HuH-7.5 (cell line): ENCODE results near the gene KLHL30.
A peak's percentile ranks its signal among the peaks of the same experiment; 100 is the strongest.

Experiments used
- DNase-seq: peaks from one replicate; pipeline ENCODE4 v3.0.0; 2011; ENCODE audit warnings: low spot score

Gene KLHL30

DNA sequence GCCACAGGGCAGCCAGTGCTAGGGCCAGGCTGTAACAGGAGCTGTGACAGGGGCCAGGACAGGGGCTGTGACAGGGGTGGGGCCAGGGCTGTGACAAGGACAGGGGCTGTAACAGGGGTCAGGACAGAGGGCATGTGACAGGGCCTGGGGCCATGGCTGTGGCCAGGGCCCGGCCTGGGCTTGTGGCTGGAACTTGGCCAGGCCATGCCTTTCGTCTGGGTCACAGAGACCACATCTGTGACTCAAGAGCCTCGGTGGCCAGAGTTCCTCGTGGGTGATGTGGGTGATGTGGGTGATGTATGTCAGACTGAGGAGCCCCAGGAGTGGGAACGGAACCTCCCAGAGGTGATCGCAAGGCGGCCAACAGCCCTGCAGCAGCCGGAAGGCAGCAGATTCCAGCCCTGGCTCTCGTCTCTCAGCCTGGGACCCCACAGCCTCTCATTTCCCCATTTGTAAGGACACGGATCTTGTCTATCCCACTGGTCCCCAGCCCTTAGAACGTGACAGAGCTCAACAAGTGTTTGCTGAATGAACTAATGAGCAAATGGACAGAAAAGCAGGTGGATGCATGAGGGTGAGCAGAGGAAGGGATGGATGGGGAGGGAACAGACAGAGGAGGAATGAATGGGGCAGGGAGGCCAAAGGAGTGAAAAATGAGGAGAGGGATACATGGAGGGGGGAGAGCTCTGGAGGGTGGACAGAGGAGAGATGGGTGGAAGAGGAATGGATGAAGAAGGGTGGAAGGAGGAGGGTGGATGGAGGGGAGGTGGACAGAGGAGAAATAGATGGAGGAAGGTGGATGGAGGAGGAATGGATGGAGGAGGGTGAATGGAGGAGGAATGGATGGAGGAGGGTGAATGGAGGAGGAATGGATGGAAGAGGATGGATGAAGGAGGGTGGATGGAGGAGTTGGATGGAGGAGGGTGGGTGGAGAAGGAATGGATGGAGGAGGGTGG is 21.0 kb upstream of the KLHL30 start:
- no peak for DNase-seq

DNA sequence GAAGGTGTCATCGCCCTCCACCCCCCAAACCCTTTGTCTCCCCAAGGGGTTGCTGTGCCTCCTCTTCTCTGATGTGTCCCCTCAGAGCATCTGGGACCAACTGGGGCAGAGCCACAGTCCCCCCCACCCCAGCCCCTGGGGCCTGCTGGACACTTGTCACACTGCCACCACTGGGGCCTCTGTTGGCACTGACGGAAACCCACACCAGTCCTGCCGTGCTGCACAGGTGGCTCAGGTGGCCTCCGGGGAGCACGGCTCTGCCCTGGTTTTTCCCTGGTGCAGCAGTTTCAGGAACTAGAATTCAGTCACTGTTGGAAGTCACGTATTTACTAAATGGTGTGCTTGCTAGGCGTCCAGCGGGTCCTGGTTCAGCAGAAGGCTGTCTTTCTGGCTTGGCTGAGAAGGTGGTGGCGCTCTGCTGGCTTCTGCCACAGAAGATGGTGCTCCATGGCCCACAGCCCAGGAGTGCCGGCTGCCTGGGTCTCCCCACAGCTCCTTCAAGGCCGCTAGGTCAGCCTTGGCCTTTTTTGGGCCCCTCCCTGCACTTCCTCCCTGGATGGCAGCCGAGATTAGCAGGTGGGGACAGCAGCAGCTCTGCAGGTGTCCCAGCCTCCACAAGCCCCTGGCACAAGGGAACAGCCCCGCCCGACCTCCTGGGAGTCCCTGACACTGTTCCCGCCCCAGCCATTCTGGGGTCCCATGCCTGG is 18.6 kb upstream of the KLHL30 start:
- DNase-seq, result no peak

DNA sequence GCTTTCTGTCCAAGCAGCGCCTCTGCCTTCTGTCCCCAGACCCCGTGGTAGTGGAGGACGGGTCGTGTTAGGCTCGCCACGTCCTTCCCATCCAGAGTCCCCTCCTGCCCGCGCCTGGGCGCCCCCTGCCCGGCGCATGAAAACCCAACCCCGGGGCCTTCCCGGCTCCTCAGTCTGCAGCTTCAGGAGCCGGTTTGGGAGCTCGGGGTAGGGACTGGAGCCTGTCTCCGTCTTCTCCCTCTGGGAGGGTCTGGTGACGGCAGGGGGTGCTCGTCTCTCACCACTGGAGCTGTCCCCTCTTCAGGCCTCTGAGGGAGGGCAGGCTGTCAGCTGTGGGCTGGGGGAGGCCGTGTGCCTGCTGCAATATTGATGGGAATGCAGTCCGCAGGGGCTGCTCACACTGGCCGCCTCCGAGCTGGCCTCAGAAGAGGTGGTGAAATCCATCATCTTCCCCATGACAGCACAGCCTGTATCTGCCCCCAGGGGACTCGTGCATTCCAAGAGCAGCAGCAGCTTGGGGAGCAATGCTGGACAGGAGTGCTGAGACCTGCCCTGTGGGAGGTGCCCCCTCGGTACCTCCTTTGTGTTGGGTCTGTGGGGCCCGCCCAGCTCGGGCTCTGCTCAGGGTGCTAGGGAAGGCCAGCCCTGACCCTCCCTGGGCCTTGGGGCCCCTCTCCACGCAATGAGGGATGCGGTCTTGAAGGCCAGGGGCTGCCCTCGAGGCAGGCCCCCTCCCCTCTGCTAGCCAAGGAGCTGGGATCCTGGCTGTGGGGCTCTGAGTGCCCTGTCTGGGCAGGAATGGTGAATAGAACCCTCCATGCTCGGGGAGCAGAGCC is 17.8 kb upstream of the KLHL30 start:
- DNase-seq, result peak; percentile 60

DNA sequence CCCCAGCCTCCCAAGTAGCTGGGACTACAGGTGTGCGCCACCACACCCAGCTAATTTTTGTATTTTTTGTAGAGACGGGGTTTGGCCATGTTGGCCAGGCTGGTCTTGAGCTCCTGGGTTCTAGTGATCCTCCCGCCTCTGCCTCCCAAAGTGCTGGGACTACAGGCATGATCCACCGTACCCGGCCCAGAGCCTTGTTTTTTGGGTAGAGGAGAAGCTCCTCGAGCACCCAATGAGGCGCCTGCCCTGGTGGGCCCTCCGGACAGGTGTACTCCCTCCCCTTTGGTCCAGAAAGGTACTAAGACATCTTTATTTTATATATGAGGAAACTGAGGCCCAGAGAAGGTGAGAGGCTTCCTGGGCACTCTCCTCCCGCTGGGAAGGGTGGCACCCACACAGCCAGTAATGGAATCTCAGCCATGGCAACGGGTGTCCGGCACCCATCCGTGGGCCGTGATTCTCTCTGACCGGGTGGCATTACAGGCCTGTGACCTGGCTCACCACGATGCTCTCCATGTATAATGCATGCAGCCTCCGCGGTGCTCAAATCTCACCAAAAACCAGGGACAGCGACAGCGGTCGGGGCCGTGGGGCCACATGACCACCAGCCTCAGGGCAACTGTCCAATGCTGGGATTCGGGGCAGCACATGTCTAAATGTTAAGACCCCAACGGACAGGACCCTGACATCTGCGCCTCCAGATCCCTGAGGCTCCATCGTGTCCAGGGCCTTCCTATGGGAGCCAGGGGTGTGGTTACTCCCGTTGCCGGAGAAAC is 16.8 kb upstream of the KLHL30 start:
- DNase-seq, result no peak

DNA sequence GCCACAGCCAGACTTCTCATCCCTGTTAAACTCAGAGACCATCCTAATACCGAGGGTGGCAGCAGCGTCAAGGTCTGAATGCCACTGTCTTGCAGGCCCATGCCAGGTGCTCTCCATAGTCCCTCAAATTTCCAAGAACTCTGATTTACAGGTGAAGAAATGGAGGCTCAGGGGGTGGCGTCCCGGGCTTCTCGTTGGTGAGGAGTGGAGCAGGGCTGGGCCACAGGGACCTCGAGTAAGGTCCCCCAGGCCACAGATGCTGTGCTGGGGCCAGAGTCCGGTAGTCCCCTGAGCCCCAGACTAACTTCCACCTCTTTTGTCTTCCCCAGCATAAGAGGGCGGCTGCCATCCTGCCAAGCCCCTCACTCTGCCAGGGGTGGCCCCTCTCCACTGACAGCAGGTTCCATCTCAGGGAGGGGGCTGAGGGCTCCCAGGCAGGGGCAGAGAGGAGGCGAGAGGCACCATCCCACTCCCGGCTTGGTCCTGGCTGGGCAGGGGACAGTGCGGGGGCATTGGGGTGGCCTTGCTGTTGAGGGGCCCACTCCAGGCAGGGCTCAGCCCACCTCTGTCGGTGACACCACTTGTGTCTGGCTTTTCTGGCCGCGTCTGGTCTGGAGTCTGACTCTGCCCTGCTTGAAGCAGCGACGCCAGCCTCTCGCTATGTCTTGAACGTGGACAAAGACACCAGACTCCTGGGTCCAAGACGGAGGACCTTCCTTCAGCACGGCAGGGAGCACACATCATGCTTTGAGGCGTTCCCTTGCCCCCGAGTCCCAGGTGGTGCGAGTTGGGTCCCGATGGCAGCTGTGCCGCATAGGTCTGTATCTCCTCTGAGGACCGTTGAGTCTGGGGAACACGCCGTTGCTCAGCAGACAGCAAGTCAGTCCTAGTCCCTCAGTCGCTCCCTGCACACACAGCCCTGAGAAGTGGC is 15.9 kb upstream of the KLHL30 start:
- DNase-seq, result no peak

DNA sequence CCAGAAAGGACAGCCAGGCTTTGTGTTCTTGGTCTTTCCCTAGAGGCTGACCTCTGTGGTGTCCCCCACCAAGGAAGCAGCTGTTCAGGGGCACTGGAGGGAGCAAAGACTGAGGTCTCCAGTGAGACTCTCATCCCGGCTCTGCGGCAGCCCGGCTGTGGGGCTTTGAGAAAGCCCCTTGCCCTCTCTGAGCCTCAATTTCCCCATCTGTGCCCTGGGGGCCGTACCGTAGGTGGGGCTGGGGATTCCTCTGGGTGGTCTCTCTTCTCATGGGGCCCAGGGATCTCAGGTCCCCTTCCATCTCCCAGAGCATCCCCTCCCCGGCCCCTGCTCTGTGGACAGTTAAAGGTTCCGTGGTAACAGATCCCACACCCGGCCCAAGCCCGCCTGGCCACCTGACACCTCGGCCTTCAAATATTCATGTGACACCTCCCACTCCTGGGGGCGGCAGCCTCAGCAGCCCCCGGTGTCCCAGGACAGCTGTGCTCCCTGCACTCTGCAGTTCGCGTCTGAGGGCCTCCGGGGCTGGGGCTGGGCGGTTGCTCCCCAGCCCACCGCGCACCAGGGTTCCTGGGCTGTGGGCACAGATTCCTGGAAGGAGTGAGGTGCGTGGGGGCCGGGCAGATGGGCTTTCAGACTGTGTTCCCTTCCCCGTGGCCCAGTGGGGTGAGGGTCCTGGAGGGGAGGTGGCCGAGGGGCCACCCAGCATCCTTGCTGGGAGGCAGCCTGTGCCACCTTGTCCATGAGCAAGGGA is 15.1 kb upstream of the KLHL30 start:
- no peak for DNase-seq

DNA sequence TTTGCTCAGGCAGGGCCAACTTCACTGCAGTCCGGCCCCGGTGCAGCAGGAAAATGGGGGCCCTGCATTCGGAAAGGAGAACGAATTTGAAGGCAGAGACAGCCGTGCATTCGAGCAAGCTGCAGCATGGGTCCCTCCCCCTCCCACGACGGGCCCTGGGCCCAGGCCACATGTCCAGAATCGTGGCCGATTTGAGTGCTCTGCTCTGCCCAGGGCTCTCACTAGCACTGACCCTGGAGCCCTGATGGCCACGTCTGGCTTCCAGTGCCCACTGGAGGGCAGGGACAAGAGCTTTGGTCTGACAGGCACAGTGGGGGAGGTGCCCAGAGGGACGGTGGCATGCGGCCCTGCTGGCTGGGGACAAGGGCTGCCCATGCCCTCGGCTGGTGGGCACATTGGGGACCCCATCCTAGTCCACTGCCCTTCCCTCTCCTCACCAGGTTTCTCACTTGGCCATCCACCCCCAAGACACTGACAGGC is 14.4 kb upstream of the KLHL30 start:
- no peak for DNase-seq

DNA sequence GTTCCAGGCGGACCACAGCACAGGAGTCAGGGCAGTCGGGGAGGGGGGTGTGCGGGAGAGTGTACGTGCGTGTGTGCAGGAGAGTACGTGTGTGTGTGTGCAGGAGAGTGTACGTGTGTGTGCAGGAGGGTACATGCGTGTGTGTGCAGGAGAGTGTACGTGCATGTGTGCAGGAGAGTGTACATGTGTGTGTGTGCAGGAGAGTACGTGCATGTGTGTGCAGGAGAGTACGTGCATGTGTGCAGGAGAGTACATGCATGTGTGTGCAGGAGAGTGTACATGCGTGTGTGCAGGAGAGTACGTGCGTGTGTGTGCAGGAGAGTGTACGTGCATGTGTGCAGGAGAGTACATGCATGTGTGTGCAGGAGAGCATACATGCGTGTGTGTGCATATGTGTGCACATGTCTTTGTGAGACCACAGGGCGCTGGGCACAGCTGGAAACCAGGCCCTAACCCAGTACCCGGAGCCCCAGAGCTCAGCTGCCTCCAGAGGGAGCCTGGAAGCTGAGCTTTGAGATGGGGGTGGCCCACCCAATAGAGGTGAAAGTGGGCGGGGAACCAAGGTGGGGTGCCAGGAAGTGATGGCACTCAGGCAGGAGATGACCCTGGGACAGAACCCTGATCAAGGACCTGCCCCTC is 13.9 kb upstream of the KLHL30 start:
- DNase-seq, result no peak

DNA sequence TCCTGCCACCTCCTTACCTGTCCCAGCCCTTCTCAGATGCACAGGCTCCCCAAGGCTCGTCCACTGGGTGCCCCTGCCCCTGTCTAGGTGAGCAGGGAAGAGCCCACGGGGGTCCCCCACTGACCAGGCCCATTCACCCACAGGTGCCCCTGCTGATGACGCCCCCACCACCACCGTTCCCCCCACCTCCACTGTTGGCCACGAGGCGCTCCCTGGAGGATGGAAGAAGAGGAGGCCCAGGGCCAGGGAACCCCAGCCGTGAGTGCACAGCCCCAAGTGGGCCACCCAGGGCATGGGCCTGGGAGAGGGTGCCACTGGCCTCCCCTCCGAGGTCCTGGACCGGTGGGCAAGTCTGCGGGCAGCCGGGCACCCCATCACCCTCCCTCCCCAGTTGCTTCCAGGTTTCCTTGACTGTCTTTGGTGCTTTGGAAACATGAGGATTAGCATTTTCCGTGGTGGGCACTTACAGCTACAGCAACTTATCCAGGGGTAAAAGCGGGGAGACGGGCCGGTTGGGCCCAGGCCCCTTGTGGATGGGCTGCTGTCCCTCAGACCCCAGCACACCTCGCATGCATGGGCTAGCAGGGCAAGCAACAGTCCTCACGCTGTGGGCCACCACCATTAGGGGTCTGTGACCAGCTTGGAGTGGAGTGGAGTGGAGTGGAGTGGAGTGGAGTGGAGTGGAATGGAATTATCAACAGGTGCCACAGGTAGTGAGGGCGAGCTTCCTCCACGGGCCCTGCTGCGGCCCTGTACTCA is 13.2 kb upstream of the KLHL30 start:
- no peak for DNase-seq

DNA sequence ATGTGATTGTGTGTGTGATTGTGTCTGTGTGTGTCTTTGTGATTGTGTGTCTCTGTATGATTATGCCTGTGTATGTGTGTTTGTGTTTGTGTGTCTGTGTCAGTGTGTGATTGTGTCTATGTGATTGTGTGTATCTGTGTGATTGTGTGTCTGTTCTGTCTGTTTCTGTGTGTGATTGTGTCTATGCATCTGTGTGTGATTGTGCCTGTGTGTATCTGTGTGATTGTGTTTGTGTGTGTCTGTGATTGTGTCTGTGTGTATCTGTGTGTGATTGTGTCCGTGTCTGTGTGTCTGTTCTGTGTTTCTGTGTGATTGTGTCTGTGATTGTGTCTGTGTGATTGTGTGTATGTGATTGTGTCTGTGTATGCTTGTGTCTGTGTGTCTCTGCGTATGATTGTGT is 12.1 kb upstream of the KLHL30 start:
- no peak for DNase-seq

DNA sequence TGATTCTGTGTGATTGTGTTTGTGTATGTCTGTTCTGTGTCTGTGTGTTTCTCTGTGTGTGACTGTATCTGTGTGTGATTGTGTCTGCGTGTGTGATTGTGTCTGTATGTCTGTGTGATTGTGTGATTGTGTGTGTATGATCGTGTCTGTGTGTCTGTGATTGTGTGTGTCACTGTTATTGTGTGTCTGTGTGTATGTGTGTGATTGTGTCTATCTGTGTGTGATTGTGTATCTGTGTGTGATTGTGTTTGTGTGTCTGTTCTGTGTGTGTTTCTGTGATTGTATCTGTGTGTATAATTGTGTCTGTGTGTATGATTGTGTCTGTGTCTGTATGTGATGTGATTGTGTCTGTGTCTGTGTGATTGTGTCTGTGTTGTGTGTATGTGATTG is 11.7 kb upstream of the KLHL30 start:
- DNase-seq, result no peak

DNA sequence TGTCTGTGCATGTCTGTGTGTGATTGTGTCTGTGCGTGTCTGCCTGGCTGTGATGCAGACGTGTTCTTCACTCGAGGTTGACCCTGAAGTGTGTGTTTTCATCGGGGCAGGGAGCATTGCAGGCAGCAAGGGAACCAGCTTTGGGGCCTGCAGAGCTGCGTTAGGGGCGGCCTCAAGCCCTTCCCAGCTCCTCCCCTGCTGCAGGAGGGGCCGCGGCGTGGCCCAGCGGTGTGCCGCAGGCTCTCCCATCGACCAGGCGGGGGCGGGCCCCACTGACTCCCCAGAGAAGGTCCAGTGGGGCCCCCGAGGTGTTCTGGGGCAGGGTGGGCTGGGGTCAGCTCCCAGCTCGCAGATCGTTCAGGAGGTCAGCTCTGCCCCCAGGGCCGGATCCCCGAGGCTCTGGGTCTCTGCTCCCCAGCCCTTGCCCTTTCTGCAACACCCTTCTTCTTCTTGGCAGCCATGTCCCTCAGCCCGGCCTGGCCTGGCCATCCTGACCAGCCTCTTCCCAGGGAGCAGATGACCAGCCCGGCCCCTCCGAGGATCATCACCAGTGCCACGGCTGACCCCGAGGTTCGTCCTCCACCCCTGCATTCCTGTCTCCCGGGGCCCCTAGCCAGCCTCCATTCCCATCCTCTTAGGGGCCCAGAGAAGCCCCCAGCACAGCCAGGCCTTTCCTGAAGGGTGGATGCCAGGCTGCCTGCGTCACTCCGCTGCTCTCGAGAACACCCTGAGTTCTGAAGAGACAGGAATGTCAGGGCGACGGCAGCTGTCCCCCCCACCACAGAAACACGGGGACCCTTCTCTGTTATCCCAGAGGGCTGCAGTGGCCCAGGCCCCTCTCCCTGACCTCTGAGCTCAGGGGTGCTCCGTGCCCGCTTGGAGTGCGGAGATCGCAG is 11.1 kb upstream of the KLHL30 start:
- DNase-seq, result peak; percentile 84

DNA sequence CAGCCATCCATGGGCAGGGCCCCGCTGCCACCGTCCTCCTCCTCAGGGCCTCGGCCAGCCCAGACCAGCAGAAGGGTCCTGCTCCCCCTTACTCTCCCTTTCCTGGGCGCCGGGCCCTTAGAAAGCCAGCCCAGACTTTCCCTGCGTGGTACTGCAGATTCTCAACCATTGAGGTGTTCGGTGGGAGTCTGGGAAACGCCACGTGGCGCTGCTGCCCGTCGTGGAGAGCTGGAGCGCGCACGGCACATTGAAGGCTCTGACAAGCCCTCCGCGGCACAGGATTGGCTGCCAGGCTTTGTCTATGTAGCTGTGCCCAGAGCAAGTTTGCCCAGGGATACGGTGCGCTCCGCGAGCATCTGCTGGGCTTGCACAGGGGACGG is 10.4 kb upstream of the KLHL30 start:
- no peak for DNase-seq

DNA sequence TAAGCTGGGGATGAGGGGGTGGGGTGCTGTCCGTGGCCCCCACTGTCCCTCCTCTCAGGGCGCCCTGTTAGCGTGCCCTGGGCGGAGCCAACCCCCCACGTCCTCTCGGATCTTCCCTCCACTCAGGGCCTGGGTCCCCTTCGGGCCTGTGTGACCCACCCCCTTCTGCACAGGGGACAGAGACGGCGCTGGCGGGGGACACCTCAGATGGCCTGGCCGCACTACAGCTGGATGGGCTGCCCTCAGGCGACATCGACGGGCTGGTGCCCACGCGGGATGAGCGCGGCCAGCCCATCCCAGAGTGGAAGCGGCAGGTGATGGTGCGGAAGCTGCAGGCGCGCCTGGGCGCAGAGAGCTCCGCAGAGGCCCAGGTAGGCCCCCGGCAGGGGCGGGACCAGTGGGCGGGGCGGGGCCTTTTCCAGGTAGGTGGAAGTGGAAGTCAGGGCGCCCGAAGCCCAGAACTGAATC is 9.9 kb upstream of the KLHL30 start:
- DNase-seq, result no peak

DNA sequence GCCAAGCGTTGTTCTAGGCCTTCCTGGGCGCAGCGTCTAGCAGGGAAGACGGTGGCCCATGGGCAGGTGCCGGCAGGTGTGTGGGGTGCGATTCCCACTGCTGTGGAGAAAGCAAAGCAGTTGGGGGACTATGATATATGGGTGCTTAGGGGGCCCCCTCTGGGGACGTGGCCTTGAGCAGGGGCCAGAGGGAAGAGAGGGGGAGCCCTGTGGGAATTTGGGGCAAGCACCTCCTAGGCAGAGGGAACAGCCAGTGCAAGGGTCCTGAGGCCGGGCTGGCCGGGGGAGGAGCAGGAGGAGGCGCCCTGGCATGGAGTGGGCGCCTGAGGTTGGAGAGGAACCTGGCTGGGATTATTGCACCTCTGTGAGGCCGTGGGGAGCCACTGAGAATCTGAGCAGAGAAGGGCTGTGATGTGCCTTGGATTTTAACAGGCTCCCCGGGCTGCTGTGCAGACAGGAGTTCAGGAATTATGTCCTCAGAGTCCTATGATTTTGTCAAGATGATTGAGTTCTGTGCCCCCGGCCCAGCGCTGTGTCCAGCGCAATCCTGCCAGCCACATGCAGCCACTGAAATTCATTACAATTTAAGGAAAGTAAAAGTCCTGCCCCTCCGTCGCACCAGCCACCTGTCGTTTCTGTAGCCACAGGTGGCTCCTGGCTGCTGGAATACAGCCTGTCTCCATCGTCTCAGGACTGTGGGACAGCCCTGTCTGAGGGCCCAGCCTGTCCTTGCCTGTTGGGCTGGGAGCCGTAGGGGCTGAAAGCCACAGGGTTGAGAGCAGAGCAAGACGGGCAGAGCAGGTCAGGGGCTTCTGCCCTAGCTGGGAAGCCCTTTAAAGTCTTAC is 9.1 kb upstream of the KLHL30 start:
- DNase-seq, result no peak

DNA sequence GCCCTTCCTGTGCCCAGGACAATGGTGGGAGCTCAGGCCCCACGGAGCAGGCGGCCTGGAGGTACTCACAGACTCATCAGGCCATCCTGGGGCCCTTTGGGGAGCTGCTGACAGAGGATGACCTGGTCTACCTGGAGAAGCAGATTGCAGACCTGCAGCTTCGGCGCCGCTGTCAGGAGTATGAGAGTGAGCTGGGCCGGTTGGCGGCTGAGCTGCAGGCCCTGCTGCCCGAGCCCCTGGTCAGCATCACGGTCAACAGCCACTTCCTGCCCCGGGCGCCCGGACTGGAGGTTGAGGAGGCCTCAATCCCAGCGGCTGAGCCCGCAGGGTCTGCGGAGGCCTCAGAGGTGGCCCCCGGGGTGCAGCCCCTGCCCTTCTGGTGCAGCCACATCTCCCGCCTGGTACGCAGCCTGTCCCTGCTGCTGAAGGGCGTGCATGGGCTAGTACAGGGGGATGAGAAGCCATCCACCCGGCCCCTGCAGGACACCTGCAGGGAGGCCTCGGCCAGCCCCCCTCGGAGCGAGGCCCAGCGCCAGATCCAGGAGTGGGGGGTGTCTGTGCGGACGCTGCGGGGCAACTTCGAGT is 8.3 kb upstream of the KLHL30 start:
- DNase-seq, result no peak
